Measurements from ENCODE around the gene ARHGDIG. TPM values are rescaled to one million over a fixed set of nuclear protein-coding genes. Genes with fewer than 3 reads are reported as not detected.
A peak's percentile ranks its signal among the peaks of the same experiment; 100 is the strongest.

The ARHGDIG gene
- total RNA-seq, 1 donor from 2014 or later, result 0.29 TPM

DNA sequence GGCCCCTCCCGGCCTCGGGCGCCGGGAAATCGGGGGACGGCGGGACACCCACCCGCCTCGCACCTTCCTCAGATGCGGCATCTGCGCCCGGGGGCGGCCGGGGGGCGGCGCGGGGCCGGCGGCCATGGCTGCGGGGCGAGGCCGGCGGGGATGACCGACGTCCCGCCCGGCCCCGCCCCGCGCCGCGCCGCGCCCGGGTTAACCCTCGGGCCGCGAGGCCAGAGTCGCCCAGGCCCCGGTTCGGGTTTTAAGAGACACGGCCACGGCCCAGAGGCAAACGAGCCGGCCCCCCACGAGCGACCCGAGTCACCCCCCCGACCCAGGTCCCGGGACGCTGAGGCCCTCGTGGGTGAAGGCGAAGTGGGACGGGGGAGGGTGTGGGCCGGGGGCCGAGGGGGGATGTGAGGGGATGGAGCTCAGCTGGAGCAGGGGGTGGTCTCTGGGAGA lies 4.6 kb upstream of the ARHGDIG start, which contains the start of gene RGS11:
Gene RGS11, minus strand, starts transcription at position 159 of the 447 bp plus-strand sequence. Its CDS starts 33 bp downstream, at position 126.
- TF ChIP-seq, protein P1, sequence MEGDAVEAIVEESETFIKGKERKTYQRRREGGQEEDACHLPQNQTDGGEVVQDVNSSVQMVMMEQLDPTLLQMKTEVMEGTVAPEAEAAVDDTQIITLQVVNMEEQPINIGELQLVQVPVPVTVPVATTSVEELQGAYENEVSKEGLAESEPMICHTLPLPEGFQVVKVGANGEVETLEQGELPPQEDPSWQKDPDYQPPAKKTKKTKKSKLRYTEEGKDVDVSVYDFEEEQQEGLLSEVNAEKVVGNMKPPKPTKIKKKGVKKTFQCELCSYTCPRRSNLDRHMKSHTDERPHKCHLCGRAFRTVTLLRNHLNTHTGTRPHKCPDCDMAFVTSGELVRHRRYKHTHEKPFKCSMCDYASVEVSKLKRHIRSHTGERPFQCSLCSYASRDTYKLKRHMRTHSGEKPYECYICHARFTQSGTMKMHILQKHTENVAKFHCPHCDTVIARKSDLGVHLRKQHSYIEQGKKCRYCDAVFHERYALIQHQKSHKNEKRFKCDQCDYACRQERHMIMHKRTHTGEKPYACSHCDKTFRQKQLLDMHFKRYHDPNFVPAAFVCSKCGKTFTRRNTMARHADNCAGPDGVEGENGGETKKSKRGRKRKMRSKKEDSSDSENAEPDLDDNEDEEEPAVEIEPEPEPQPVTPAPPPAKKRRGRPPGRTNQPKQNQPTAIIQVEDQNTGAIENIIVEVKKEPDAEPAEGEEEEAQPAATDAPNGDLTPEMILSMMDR (conservative IDR thresholded peaks at IDR 0.05; ENCODE audit: low read depth, low read length), result no peak
- no peak for DNase-seq (ENCODE audit: low read depth)
- H3K4me3 ChIP-seq (ENCODE audit: low read depth, low read length), result peak within 1 kb of the TSS; percentile 34

DNA sequence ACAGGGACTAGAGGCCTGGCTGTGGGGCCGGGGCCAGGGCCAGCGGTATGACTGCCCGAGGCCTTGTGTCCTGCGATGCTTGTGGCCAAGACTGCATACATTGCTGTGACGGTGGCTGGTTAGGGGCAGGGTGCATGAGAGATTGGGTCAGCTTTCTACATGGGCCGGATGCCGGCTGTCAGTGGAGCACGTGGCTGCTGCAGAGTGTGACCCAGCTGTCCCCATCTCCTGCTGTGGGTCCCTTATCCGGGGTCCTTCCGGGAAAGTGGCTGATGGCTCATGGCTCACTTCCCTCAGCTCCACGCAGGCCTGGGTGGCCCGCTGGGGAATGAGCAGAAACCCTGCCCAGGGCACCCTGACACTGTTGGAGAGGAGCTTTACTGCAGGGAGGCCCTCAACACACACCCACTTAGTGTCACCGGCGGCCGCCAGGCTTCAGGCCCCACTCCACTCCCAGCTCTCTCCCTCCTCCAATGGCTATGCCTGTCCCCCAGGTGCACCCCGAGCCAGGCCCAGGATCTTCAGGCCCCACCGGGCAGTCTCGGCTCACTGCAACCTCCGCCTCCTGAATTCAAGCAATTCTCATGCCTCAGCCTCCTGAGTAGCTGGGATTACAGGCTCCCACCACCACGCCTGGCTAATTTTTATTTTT lies 3.8 kb upstream of the ARHGDIG start:
- TF ChIP-seq, protein P1 (conservative IDR thresholded peaks at IDR 0.05; ENCODE audit: low read depth, low read length), result no peak
- H3K4me3 ChIP-seq (ENCODE audit: low read depth, low read length), result no peak overlapping the region
- DNase-seq (ENCODE audit: low read depth), result no peak

DNA sequence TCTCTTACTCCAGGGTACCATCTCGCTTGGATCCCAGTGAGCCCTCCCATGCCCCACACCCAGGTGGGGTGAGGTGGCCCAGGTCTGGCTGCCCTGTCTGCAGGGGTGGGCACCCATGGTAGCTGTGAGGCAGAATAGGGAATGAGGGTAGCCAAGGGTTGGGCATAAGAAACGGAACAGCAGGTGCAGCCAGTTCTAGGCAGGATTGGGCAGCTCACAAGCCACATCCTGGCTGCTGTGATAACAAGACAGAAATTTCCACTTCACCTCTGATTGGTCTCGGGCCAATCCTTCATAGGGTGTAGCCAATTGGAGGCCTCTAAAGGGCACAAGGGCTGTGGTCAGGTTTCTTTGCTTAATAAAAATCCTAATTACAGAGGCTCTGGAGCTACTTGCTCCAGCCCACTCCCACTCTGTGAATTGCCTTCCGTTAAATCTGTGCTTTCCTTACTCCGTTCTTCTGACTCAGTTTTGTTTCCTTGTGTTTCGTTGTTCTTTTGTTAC lies 1.5 kb upstream of the ARHGDIG start:
- DNase-seq (ENCODE audit: low read depth), result no peak
- TF ChIP-seq, protein P1 (conservative IDR thresholded peaks at IDR 0.05; ENCODE audit: low read depth, low read length), result no peak
- H3K4me3 ChIP-seq (ENCODE audit: low read depth, low read length), result no peak overlapping the region

DNA sequence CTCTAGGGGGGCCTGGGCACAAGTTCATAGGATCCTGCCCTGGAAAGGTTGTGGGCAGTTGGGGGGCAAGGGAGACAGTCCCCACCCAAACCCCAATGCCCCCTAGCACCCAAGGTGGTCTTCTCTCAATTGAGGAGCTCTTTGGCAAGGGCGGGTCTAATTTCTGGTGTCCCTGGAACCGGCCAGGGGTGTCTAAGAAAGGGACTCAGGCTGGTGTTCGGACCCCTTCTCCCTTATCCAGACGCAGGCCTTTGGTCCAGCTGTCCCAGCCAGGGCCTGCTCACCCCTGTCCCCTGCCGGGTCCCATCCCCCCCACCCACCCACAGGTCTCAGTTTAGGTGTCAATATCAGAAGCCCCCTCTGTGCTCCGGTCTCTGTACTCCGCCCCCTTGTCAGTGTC lies 860 bp upstream of the ARHGDIG start:
- H3K4me3 ChIP-seq (ENCODE audit: low read depth, low read length), result no peak overlapping the region
- no peak for DNase-seq (ENCODE audit: low read depth)
- TF ChIP-seq, protein P1 (conservative IDR thresholded peaks at IDR 0.05; ENCODE audit: low read depth, low read length), result no peak

DNA sequence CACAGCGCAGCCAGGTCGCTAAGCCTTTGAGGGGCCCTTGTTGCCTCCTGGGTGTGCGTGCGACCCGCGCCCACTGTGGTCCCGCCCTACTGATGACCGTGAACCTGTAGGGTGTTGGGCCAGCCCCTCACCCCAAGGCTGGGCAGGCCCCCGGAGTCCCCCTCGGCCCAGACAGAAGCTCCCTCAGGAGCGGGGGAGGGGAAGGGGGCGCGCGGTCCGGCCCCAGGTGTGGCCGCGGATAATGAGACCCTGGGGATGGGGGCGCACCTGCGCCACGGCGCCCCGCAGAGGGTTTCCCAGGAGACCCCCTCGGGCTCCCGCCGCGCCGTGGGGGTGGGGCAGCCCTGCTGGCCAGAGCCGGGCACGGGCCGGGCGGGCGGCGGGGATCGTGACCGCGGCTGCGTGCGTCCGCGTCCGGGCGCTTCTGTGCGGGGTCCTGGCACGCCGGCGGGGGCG lies 358 bp upstream of the ARHGDIG start:
- DNase-seq (ENCODE audit: low read depth), result no peak
- no peak overlapping the region for H3K4me3 ChIP-seq (ENCODE audit: low read depth, low read length)
- TF ChIP-seq, protein P1 (conservative IDR thresholded peaks at IDR 0.05; ENCODE audit: low read depth, low read length), result no peak

DNA sequence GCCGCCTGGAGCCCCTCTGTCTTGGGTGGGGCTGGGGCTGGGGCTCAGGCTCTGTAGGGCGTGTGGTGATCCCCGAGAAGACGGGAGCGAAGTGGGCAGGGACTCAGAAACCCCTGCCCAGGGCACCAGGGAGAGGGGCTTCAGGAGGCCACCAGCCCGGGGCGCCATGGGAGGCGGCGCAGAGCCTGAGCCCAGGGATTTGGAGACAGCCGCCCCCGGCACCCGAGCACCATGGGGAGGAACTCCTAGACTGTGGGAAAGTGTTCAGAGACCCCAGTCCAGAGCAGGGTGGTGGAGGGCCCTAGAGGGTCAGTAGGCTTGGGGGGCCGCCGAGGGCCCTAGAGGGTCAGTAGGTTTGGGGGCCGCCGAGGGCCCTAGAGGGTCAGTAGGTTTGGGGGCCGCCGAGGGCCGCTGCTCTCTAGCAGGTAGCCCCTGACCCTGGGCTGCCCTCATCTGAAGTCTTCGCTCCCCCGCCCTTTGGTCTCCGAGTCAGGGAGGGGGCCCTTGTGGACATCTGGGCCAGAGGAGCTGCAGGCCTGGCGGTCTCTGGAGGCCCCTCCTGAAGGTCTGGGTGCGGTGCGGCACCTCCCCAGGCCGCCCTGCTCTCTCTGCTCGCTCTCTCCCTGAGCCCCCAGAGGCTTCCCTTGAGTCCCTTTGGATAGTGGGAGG lies 734 bp downstream of the ARHGDIG start:
- H3K4me3 ChIP-seq (ENCODE audit: low read depth, low read length), result no peak overlapping the region
- no peak for DNase-seq (ENCODE audit: low read depth)
- TF ChIP-seq, protein P1 (conservative IDR thresholded peaks at IDR 0.05; ENCODE audit: low read depth, low read length), result no peak
